IMR-90 (cell line): Measurements from ENCODE around the gene CHRDL1. TPM values are rescaled to one million over a fixed set of nuclear protein-coding genes. Genes with fewer than 3 reads are reported as not detected.

Source experiments
- ATAC-seq: fragments of 200-7000 bp; cut with Tn5 transposase; 2 replicates; pipeline ENCODE4 v1.9.1; 2020; ENCODE audit warnings: low read depth, mild to moderate bottlenecking, moderate library complexity
- BruUV-seq: library from RNA; stranded (reverse); fragments of 400-500 nt; replicated peaks from 2 replicates; lab custom pipeline; 2021; lab: Mats Ljungman, UMichigan
- CTCF ChIA-PET: fragments of 300-600 bp; formaldehyde crosslinking; extraction: SDS; loops from one replicate; lab custom pipeline; 2021; ENCODE audit warnings: antibody characterized with exemption; lab: Yijun Ruan, JAX
- POLR2A ChIA-PET: fragments of 300-600 bp; sonication (Branson Sonifier 250); formaldehyde crosslinking; loops from one replicate; lab custom pipeline; 2022; ENCODE audit warnings: antibody characterized with exemption; ENCODE audit not compliant: unreplicated experiment; lab: Charles Lee
- DNase-seq: peaks from one replicate; pipeline ENCODE4 v3.0.0; 2013
- H2AFZ ChIP-seq: replicated peaks from 2 replicates; pipeline ENCODE3; 2013; ENCODE audit warnings: low read length, mild to moderate bottlenecking; ENCODE audit not compliant: poor library complexity
- H2AK5ac ChIP-seq: 2 replicates; pipeline ENCODE4 v1.6.1; 2013; ENCODE audit warnings: low read depth, low read length, inconsistent platforms
- H2AK9ac ChIP-seq: replicated peaks from 2 replicates; pipeline ENCODE3; 2013; ENCODE audit warnings: mild to moderate bottlenecking, low read depth, low read length, moderate library complexity; ENCODE audit not compliant: poor library complexity
- H2BK120ac ChIP-seq: 2 replicates; pipeline ENCODE4 v1.6.1; 2013; ENCODE audit warnings: low read depth, low read length, inconsistent platforms
- H2BK15ac ChIP-seq: 3 replicates; pipeline ENCODE4 v1.6.1; 2013; ENCODE audit warnings: low read depth, low read length, inconsistent platforms
- H2BK20ac ChIP-seq: 2 replicates; pipeline ENCODE4 v1.6.1; 2013; ENCODE audit warnings: low read depth, mild to moderate bottlenecking, inconsistent platforms, low read length, moderate library complexity
- H2BK5ac ChIP-seq: 2 replicates; pipeline ENCODE4 v1.6.1; 2013; ENCODE audit warnings: mild to moderate bottlenecking, low read depth, low read length, inconsistent platforms; ENCODE audit not compliant: poor library complexity, severe bottlenecking
- H3K14ac ChIP-seq: replicated peaks from 2 replicates; pipeline ENCODE4 v1.6.1; 2013; ENCODE audit warnings: low read depth, low read length, inconsistent platforms
- H3K18ac ChIP-seq: 2 replicates; pipeline ENCODE4 v1.6.1; 2013; ENCODE audit warnings: low read depth, low read length, control low read depth
- H3K23ac ChIP-seq: 2 replicates; pipeline ENCODE4 v1.6.1; 2013; ENCODE audit warnings: low read depth, low read length, inconsistent platforms
- H3K27ac ChIP-seq: 2 replicates; pipeline ENCODE4 v1.5.1; 2013; ENCODE audit warnings: mild to moderate bottlenecking, control low read depth, low read length; ENCODE audit not compliant: insufficient read depth
- H3K27me3 ChIP-seq: 2 replicates; pipeline ENCODE4 v1.6.1; 2013; ENCODE audit warnings: low read length; ENCODE audit not compliant: control insufficient read depth, insufficient read depth
- H3K36me3 ChIP-seq: 2 replicates; pipeline ENCODE4 v1.6.1; 2013; ENCODE audit warnings: low read length, mixed read lengths; ENCODE audit not compliant: control insufficient read depth, insufficient read depth
- H3K4ac ChIP-seq: 2 replicates; pipeline ENCODE4 v1.6.1; 2013; ENCODE audit warnings: low read depth, low read length, inconsistent platforms
- H3K4me1 ChIP-seq: 2 replicates; pipeline ENCODE4 v1.6.1; 2013; ENCODE audit warnings: low read length, mixed read lengths; ENCODE audit not compliant: control insufficient read depth, insufficient read depth
- H3K4me2 ChIP-seq: 2 replicates; pipeline ENCODE4 v1.6.1; 2013; ENCODE audit warnings: low read depth, mild to moderate bottlenecking, control low read depth, low read length, moderate library complexity
- H3K4me3 ChIP-seq: 2 replicates; pipeline ENCODE4 v1.5.1; 2013; ENCODE audit warnings: low read depth, mild to moderate bottlenecking, control low read depth, low read length, moderate library complexity; ENCODE audit not compliant: insufficient read depth
- H3K56ac ChIP-seq: 2 replicates; pipeline ENCODE4 v1.6.1; 2013; ENCODE audit warnings: low read length, inconsistent platforms; ENCODE audit not compliant: insufficient read depth; ENCODE audit errors: extremely low read depth
- H3K79me1 ChIP-seq, 2 experiments: 2 replicates each; pipeline ENCODE4 v1.6.1; 2013; ENCODE audit warnings: low read length in 2 of 2, inconsistent platforms in 1 of 2, low read depth in 1 of 2
- H3K9ac ChIP-seq: 2 replicates; pipeline ENCODE4 v1.6.1; 2013; ENCODE audit warnings: low read depth, low read length, control low read depth
- H3K9me1 ChIP-seq: 2 replicates; pipeline ENCODE4 v1.6.1; 2013; ENCODE audit warnings: low read length, inconsistent platforms; ENCODE audit not compliant: insufficient read depth
- H3K9me3 ChIP-seq: 2 replicates; pipeline ENCODE4 v1.6.1; 2013; ENCODE audit warnings: low read length; ENCODE audit not compliant: control insufficient read depth, insufficient read depth
- H4K20me1 ChIP-seq: 2 replicates; pipeline ENCODE4 v1.6.1; 2013; ENCODE audit warnings: low read length, inconsistent platforms; ENCODE audit not compliant: insufficient read depth
- H4K5ac ChIP-seq: 2 replicates; pipeline ENCODE4 v1.6.1; 2013; ENCODE audit warnings: mild to moderate bottlenecking, low read depth, low read length, control low read depth
- H4K8ac ChIP-seq, 2 experiments: 2 replicates each; pipeline ENCODE4 v1.6.1; 2013; ENCODE audit warnings: low read depth in 2 of 2, low read length in 2 of 2, control low read depth in 1 of 2, inconsistent platforms in 1 of 2
- H4K91ac ChIP-seq: 2 replicates; pipeline ENCODE4 v1.6.1; 2013; ENCODE audit warnings: low read depth, low read length, inconsistent platforms; ENCODE audit not compliant: insufficient read depth
- BHLHE40 ChIP-seq: fragments of 150-350 bp; IDR thresholded peaks from 2 replicates; pipeline ENCODE4 v1.6.1; 2016; ENCODE audit warnings: mild to moderate bottlenecking, low read depth, low read length
- CEBPB ChIP-seq: IDR thresholded peaks from 2 replicates; pipeline ENCODE4 v1.6.1; 2012; ENCODE audit warnings: low read depth, low read length, improper control_type of control experiment
- CHD1 ChIP-seq: IDR thresholded peaks from 2 replicates; pipeline ENCODE4 v1.6.1; 2012; ENCODE audit warnings: low read depth, low read length, improper control_type of control experiment
- FOS ChIP-seq: fragments of 150-350 bp; IDR thresholded peaks from 2 replicates; pipeline ENCODE4 v1.6.1; 2016; ENCODE audit warnings: low read depth, low read length
- MAFK ChIP-seq: IDR thresholded peaks from 2 replicates; pipeline ENCODE4 v1.6.1; 2012; ENCODE audit warnings: low read depth, low read length, improper control_type of control experiment
- MAZ ChIP-seq: IDR thresholded peaks from 2 replicates; pipeline ENCODE4 v1.6.1; 2012; ENCODE audit warnings: low read depth, mild to moderate bottlenecking, low read length, improper control_type of control experiment, moderate library complexity, borderline replicate concordance
- MXI1 ChIP-seq: IDR thresholded peaks from 2 replicates; pipeline ENCODE4 v1.6.1; 2012; ENCODE audit warnings: low read depth, mild to moderate bottlenecking, low read length, moderate library complexity, borderline replicate concordance
- NFE2L2 ChIP-seq: fragments of 150-350 bp; IDR thresholded peaks from 2 replicates; pipeline ENCODE4 v1.6.1; 2016; ENCODE audit warnings: low read depth, mild to moderate bottlenecking, low read length
- POLR2A ChIP-seq: IDR thresholded peaks from 2 replicates; pipeline ENCODE4 v1.6.1; 2012; ENCODE audit warnings: mild to moderate bottlenecking, low read depth, low read length
- RAD21 ChIP-seq: IDR thresholded peaks from 2 replicates; pipeline ENCODE4 v1.6.1; 2012; ENCODE audit warnings: low read length, improper control_type of control experiment
- RCOR1 ChIP-seq: IDR thresholded peaks from 2 replicates; pipeline ENCODE4 v1.6.1; 2012; ENCODE audit warnings: mild to moderate bottlenecking, low read length, improper control_type of control experiment; ENCODE audit not compliant: insufficient replicate concordance
- RFX5 ChIP-seq: IDR thresholded peaks from 2 replicates; pipeline ENCODE4 v1.8.0; 2012; ENCODE audit warnings: low read depth, mild to moderate bottlenecking, low read length, moderate library complexity
- SMC3 ChIP-seq: fragments of 150-350 bp; IDR thresholded peaks from 2 replicates; pipeline ENCODE4 v1.6.1; 2016; ENCODE audit warnings: low read depth, mild to moderate bottlenecking, antibody characterized with exemption, low read length, moderate library complexity
- WGBS, 2 experiments: methylation state at CpG; one replicate each; pipeline versions ENCODE4 v1.1.5 to v1.1.7; 2013; ENCODE audit warnings: missing lambda C conversion rate in 2 of 2; ENCODE audit not compliant: insufficient read length in 1 of 2; ENCODE audit errors: extremely low coverage in 2 of 2; 5-methylcytosine and 5-hydroxymethylcytosine counted together
- dilution Hi-C: fragments of 300-500 bp; cut with HindIII; formaldehyde crosslinking; loops from one replicate; pipeline ENCODE4 v1.14.3; 2018; ENCODE audit warnings: low sequenced_read_pairs; ENCODE audit not compliant: unreplicated experiment
- in situ Hi-C: fragments of 300-500 bp; cut with MboI; formaldehyde crosslinking; loops from 3 replicates; pipeline ENCODE4 v1.14.3; 2019; ENCODE audit warnings: low sequenced_read_pairs, inconsistent platforms, mixed read lengths
- intact Hi-C: fragments of 100-400 bp; cut with micrococcal nuclease; formaldehyde crosslinking; loops from 2 replicates; pipeline ENCODE4 v1.10.0; 2022
- polyA plus RNA-seq, 3 experiments: library from polyadenylated mRNA; depleted of rRNA; stranded (reverse); fragments of >200 nt; gene quantifications; 2 replicates each; pipeline ENCODE4 v1.2.3, GENCODE V29; 2012; ENCODE audit warnings: low replicate concordance in 1 of 3
- total RNA-seq: library from RNA; depleted of rRNA; stranded (reverse); fragments of >200 nt; gene quantifications from 2 replicates; pipeline ENCODE4 v1.2.3, GENCODE V29; 2012
- TF ChIP-seq, protein P1 (sequence below): fragments of 150-350 bp; IDR thresholded peaks from 2 replicates; pipeline ENCODE4 v1.6.1; 2017; ENCODE audit warnings: mild to moderate bottlenecking, antibody characterized with exemption, low read length, low read depth
- TF ChIP-seq, protein P2 (sequence below): fragments of 150-350 bp; IDR thresholded peaks from 2 replicates; pipeline ENCODE4 v1.6.1; 2016; ENCODE audit warnings: low read depth, mild to moderate bottlenecking, low read length, moderate library complexity, borderline replicate concordance
- TF ChIP-seq, protein P3 (sequence below): conservative IDR thresholded peaks from 2 replicates; pipeline ENCODE4 v1.5.1; 2012; ENCODE audit warnings: mild to moderate bottlenecking, low read depth, low read length, improper control_type of control experiment

CHRDL1 gene
- total and polyA plus RNA-seq, 2 of the 4 experiments (the other 2 are of a cell fraction): 0.36 to 0.58 TPM

DNA sequence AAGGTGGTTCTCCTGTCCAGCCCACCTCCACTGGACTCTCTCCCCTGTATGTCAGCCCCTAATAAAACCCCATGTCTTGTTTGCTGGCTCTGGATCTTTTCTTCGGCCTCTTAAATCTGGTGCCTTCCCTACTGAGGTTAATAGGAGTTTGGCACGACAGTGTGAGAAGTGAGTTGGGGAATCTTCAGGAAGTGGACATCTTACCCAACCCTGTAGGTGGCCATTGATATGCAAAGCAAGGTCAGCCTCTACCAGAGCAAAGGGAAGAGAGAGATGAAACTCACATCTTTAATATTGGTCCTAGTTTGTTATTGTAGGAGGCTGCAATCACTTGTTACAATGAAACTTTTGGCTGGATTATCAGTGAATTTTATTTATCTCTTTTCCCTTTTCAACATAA is 111.7 kb downstream of the CHRDL1 start:
- Histone ChIP-seq H3K9me1 (no peaks in the 10 kb centered on the region), H3K9ac (no peak overlapping the region), H4K8ac (no peak overlapping the region), H4K20me1 (no peaks in the 10 kb centered on the region), H3K79me1 (no peaks in the 10 kb centered on the region), H3K18ac (no peak overlapping the region), H3K36me3 (no peaks in the 10 kb centered on the region), H3K23ac (no peak overlapping the region), H4K5ac (no peak overlapping the region), H2AK5ac (no peak overlapping the region), H3K27ac (no peak overlapping the region), H3K4me1 (no peaks in the 10 kb centered on the region), H3K56ac (no peak overlapping the region), H3K4ac (no peak overlapping the region), H3K9me3 (no peaks in the 10 kb centered on the region), H3K4me2 (no peak overlapping the region), H2AFZ (no peak overlapping the region), H3K27me3 (peaks cover 10% of the 10 kb centered on the region), H2BK5ac (no peak overlapping the region), H2BK15ac (no peak overlapping the region), H4K91ac (no peak overlapping the region), H2AK9ac (no peak overlapping the region), H2BK120ac (no peak overlapping the region), H3K4me3 (no peak overlapping the region), H3K14ac (no peak overlapping the region), H2BK20ac (no peak overlapping the region)
- DNase-seq (no peak), ATAC-seq (no peak)
- CTCF ChIA-PET: no interaction called here
- intact Hi-C loops (no loop called here), dilution Hi-C loops (no loop called here), in situ Hi-C loops (no loop called here)
- POLR2A ChIA-PET: no interaction called here
- TF ChIP-seq, protein P1, sequence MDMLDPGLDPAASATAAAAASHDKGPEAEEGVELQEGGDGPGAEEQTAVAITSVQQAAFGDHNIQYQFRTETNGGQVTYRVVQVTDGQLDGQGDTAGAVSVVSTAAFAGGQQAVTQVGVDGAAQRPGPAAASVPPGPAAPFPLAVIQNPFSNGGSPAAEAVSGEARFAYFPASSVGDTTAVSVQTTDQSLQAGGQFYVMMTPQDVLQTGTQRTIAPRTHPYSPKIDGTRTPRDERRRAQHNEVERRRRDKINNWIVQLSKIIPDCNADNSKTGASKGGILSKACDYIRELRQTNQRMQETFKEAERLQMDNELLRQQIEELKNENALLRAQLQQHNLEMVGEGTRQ: no peak
- TF ChIP-seq FOS (no peak), SMC3 (no peak), MAZ (no peak), MAFK (no peak), NFE2L2 (no peak), RCOR1 (no peak), RAD21 (no peak), POLR2A (no peak), MXI1 (no peak), CEBPB (no peak), RFX5 (no peak), CHD1 (no peak), BHLHE40 (no peak)
- TF ChIP-seq, protein P2, sequence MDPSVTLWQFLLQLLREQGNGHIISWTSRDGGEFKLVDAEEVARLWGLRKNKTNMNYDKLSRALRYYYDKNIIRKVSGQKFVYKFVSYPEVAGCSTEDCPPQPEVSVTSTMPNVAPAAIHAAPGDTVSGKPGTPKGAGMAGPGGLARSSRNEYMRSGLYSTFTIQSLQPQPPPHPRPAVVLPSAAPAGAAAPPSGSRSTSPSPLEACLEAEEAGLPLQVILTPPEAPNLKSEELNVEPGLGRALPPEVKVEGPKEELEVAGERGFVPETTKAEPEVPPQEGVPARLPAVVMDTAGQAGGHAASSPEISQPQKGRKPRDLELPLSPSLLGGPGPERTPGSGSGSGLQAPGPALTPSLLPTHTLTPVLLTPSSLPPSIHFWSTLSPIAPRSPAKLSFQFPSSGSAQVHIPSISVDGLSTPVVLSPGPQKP: no peak
- TF ChIP-seq, protein P3, sequence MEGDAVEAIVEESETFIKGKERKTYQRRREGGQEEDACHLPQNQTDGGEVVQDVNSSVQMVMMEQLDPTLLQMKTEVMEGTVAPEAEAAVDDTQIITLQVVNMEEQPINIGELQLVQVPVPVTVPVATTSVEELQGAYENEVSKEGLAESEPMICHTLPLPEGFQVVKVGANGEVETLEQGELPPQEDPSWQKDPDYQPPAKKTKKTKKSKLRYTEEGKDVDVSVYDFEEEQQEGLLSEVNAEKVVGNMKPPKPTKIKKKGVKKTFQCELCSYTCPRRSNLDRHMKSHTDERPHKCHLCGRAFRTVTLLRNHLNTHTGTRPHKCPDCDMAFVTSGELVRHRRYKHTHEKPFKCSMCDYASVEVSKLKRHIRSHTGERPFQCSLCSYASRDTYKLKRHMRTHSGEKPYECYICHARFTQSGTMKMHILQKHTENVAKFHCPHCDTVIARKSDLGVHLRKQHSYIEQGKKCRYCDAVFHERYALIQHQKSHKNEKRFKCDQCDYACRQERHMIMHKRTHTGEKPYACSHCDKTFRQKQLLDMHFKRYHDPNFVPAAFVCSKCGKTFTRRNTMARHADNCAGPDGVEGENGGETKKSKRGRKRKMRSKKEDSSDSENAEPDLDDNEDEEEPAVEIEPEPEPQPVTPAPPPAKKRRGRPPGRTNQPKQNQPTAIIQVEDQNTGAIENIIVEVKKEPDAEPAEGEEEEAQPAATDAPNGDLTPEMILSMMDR: no peak
- BruUV-seq: no TSS peak
- WGBS, 2 experiments: no CpG with 5 or more reads among the region's 2 CpGs
